ENCODE measurements around the gene KCNG1.
"Not testable (repeated sequence)": the region's sequence is repeated elsewhere in the genome, so short reads cannot be mapped to it uniquely, and the experiment has no call there.

KCNG1 gene

GRCh38 chr20:50981714-50982048, 41.2 kb downstream of the KCNG1 start:
- no peak for DNase-seq

- DNase-seq, result no peak
These were observed 41.8 kb downstream of the KCNG1 start for GRCh38 chr20:50980851-50981713.

GRCh38 chr20:50980071-50980681, 42.7 kb downstream of the KCNG1 start:
- no peak for DNase-seq

GRCh38 chr20:50978533-50978932, 44.4 kb downstream of the KCNG1 start:
- not testable (repeated sequence) for DNase-seq

- no peak for DNase-seq
These were observed 45.6 kb downstream of the KCNG1 start for GRCh38 chr20:50977066-50978021.

- DNase-seq, result no peak
These were observed 47.1 kb downstream of the KCNG1 start for GRCh38 chr20:50975701-50976330.

GRCh38 chr20:50969912-50970311, 53.0 kb downstream of the KCNG1 start:
- DNase-seq, result no peak

- DNase-seq, result no peak
These were observed 53.5 kb downstream of the KCNG1 start for GRCh38 chr20:50969435-50969834.

- no peak for DNase-seq
These were observed 54.6 kb downstream of the KCNG1 start for GRCh38 chr20:50968289-50968688.

- DNase-seq, result no peak
These were observed 55.3 kb downstream of the KCNG1 start for GRCh38 chr20:50967586-50967985.

- no peak for DNase-seq
These were observed 63.3 kb downstream of the KCNG1 start for GRCh38 chr20:50959543-50960126.

GRCh38 chr20:50958615-50959542, 64.0 kb downstream of the KCNG1 start, which contains the start of gene MOCS3:
MOCS3 (plus strand) TSS chr20:50958818; CDS start chr20:50958843, 25 bp downstream.
- DNase-seq, result peak; percentile 83

GRCh38 chr20:50957798-50958614, 64.9 kb downstream of the KCNG1 start, which contains the start of gene DPM1:
DPM1 (minus strand) TSS chr20:50958532; CDS start chr20:50958523, 9 bp downstream.
- DNase-seq, result no peak

- DNase-seq, result no peak
These were observed 65.6 kb downstream of the KCNG1 start for GRCh38 chr20:50957276-50957675.

- DNase-seq, result no peak
These were observed 69.1 kb downstream of the KCNG1 start for GRCh38 chr20:50953821-50954220.

All from NCI-H1417 treated with DMSO at 0.1 percent for 48 hours (cell line).